ENCODE measurements around the gene PDIA6.
A peak's percentile ranks its signal among the peaks of the same experiment; 100 is the strongest.
"Not testable (repeated sequence)": the region's sequence is repeated elsewhere in the genome, so short reads cannot be mapped to it uniquely, and the experiment has no call there.

PDIA6 gene

DNA sequence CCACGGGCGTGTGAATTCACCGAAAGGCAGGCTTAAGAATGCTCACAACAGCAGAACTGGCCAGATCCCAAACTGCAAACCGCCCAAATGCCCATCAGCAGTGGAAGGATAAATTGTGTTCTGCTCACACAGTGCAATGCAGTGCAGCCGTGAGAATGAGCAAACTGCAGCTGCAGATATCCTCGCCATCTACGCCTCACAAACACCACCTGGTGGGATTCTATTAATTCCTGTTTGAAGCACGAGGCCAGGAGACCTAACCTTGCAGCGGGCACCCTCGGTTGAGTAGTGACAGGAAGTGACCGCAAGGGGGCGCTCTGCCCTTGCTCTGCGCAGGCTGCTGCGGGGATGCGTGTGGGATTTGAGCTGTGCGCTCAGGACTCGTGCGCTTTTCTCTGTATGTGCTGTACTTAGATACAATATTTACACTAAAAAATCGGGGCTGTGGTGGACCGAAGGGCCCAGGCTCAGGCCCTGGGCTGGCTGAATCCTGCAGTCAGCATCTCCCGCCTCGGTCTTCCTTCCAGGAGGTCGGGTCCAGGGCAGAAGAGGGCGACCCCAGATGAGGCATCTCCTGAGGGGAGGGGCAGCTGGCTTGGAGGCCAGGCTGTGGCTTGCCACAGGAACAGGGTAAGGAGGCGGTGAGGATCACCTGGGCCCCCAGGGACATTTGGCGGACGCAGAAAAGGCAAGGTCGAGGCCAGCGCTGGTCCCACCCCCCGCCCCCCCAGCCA is 19.8 kb upstream of the PDIA6 start:
- DNase-seq, result peak; percentile 70

GRCh38 chr2:10831400-10831985 is 18.9 kb upstream of the PDIA6 start:
- no peak for DNase-seq

GRCh38 chr2:10830641-10831399 is 18.2 kb upstream of the PDIA6 start:
- DNase-seq, result no peak

- no peak for DNase-seq
Observed at GRCh38 chr2:10830203-10830602, 17.6 kb upstream of the PDIA6 start.

- no peak for DNase-seq
Observed at GRCh38 chr2:10829299-10829698, 16.7 kb upstream of the PDIA6 start.

DNA sequence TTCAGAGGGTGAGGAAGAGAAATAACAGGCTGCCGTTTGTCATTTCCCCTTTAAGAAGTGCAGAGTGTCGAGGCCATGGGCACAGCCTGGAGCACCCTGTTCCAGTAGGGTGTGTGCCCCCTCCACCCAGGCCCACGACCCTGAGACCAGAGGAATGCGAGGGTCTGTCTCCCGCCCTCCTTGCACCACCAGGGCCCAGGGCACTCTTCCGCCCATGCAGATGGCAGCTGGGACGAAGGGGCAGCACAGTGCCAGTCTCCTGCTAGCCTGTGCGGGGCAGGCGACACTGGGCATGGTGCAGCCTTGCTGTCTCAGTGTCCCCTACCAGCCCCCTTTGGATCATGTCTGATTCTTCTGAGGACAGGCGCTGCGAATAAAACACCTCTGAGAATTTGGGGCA is 15.8 kb upstream of the PDIA6 start:
- no peak for DNase-seq

GRCh38 chr2:10826625-10827024 is 14.0 kb upstream of the PDIA6 start:
- DNase-seq, result no peak

DNA sequence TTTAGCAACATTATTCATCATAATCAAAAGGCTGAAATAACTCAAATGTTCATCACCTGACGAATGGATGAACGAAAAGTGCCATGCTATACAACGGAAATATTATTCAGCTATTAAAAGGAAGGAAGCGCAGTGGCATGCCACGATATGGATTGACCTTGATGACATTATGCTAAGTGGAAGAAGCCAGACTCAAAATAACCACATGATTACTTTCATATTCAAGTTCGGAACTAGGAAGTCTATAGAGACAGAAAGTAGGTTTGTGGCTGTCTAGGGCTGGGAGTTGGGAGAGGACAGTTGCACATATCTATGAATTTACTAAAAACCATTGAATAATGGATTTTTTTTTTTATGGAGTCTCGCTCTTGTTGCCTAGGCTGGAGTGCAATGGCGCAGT is 13.4 kb upstream of the PDIA6 start:
- DNase-seq, result no peak

- no peak for DNase-seq
Observed at GRCh38 chr2:10824191-10824590, 11.6 kb upstream of the PDIA6 start.

GRCh38 chr2:10820978-10821695 is 8.6 kb upstream of the PDIA6 start:
- DNase-seq, result no peak

GRCh38 chr2:10820562-10820961 is 8.0 kb upstream of the PDIA6 start:
- DNase-seq, result no peak

- DNase-seq, result no peak
Observed at GRCh38 chr2:10819714-10820314, 7.2 kb upstream of the PDIA6 start.

DNA sequence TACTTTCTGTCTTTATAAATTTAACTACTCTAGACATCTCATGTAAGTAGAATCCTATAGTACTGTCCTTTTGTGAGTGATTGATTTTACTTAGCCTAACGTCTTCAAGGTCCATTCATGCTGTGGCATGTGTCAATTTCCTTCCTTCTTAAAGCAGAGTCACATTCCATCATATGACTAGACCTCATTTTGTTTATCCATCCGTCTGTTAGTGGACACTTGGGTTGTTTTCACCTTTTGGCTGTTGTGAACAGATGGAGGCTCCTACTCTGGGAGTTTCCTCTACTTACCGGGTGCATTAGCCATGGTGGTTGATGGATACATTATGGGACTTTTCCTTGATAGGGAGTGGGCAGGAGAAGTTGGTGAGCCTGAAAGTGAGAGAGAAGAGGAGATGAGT is 6.4 kb upstream of the PDIA6 start:
- DNase-seq, result no peak

DNA sequence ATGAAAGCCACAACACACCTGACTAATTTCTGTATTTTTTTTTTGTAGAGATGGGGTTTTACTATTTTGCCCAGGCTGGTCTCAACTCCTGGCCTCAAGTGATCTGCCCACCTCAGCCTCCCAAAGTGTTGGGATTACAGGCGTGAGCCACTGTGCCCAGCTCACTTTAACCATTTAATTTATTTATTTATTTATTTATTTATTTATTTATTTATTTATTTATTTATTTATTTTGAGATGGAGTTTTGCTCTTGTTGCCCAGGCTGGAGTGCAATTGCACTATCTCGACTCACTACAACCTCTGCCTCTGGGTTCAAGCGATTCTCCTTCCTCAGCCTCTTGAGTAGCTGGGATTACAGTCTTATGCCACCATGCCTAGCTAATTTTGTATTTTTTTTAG is 5.7 kb upstream of the PDIA6 start:
- DNase-seq, result not testable (repeated sequence)

GRCh38 chr2:10817413-10817812 is 4.8 kb upstream of the PDIA6 start:
- DNase-seq, result no peak

DNA sequence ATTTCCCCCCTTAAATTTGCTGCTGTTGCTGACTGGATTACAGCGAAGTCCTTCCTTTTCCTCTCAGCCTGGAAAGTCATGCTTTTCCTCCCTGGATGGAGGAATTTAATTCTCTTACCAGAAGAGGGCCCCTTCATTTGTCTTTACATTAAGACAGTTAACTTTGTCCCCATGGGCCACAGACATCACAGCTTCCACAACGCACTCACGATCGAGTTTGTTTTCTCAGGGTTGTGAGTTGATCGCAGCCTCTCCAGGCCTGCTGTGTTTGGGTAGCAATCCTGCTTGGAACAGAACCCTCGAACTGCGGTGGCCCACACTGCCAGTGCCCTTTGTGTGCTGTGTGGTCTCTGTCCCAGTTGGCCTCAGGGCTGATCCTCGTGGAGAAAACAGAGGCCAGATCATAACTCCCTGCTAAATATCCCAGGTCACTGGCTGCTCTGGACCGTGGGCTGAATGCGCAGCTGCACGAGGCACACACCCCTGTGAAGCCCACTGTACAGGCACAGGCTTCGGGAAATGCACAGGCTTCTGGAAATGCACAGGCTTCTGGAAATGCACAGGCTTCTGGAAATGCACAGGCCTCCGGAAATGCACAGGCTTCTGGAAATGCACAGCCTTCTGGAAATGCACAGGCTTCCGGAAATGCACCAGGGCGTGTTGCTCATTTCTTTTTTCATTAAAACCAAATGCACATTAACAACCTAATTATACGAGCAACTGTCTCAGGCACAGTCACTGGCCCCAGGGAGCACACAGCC is 2.2 kb upstream of the PDIA6 start:
- DNase-seq, result no peak

DNA sequence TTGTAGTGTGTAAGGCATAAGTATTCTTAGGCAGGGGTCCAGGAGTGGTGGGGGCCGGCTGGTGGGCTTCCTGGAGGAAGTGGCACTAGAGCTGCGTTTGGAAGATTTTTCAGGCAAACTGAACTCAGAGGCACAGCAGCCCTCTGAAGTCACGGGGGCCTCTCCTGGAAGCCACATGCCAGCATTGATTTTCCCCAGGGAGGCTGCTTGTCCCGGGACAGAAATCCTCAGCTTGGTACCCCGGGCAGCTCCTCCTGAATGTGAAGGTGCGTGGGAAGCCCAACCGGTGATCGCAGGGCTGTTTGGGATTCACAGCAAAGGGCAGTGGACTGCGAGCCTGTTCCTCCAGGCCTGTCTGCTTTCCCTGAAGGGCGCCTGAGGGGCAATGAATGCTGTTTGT is 1.6 kb upstream of the PDIA6 start:
- no peak for DNase-seq

- DNase-seq, result not testable (repeated sequence)
Observed at GRCh38 chr2:10813163-10814138, 866 bp upstream of the PDIA6 start.

DNA sequence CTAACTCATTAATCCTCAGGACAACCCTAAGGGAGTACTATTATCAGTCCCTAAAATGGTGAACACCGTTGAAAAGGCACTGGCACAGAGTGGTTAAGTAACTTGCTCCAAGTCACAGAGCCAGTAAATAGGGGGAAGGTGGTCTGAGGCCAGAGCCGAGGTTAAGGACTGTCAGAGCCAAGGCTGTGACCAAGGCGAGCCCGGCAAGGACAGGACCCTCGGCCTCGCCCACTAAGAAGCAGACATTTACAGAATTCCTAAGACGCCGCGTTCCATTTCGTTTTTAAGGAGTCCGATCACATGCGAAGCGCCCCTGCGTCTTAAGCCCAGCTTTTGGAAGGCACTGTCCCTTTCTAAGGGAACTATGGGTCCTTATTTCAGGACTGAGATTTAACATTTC is 1.1 kb downstream of the PDIA6 start:
- no peak for DNase-seq

GRCh38 chr2:10810202-10811161 is 2.1 kb downstream of the PDIA6 start:
- no peak for DNase-seq
